ENCODE measurements around the gene TGFBRAP1. TPM values are rescaled to one million over a fixed set of nuclear protein-coding genes. Genes with fewer than 3 reads are reported as not detected.

The TGFBRAP1 gene
- total RNA-seq, 2 donors from 2014 or later: 15.5 to 17.4 TPM

GRCh38 chr2:105358593-105358992 lies 29.1 kb upstream of the TGFBRAP1 start:
- Mint-ChIP-seq H3K36me3 (ENCODE audit: low read depth) (peaks cover 45% of the 10 kb centered on the region), H3K4me3 (no peak overlapping the region), H3K27me3 (ENCODE audit: insufficient read depth) (no peaks in the 10 kb centered on the region), H3K4me1 (no peaks in the 10 kb centered on the region), H3K9me3 (no peaks in the 10 kb centered on the region), H3K27ac (no peak overlapping the region)
- Histone ChIP-seq H3K4me1 (ENCODE audit: control insufficient read depth, insufficient read depth, low read length) (no peaks in the 10 kb centered on the region), H3K27me3 (ENCODE audit: control insufficient read depth, insufficient read depth, low read length, poor library complexity, severe bottlenecking) (no peaks in the 10 kb centered on the region), H3K27ac (ENCODE audit: low read depth, low read length) (no peak overlapping the region), H3K36me3 (ENCODE audit: control insufficient read depth, insufficient read depth, low read length) (peaks cover 59% of the 10 kb centered on the region), H3K9me3 (ENCODE audit: control insufficient read depth, low read length) (no peaks in the 10 kb centered on the region), H3K4me3 (ENCODE audit: low read length) (no peak overlapping the region), H3K9ac (ENCODE audit: extremely low read depth, low read length, poor library complexity, severe bottlenecking) (no peak overlapping the region)
- TF ChIP-seq, protein P1, sequence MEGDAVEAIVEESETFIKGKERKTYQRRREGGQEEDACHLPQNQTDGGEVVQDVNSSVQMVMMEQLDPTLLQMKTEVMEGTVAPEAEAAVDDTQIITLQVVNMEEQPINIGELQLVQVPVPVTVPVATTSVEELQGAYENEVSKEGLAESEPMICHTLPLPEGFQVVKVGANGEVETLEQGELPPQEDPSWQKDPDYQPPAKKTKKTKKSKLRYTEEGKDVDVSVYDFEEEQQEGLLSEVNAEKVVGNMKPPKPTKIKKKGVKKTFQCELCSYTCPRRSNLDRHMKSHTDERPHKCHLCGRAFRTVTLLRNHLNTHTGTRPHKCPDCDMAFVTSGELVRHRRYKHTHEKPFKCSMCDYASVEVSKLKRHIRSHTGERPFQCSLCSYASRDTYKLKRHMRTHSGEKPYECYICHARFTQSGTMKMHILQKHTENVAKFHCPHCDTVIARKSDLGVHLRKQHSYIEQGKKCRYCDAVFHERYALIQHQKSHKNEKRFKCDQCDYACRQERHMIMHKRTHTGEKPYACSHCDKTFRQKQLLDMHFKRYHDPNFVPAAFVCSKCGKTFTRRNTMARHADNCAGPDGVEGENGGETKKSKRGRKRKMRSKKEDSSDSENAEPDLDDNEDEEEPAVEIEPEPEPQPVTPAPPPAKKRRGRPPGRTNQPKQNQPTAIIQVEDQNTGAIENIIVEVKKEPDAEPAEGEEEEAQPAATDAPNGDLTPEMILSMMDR (conservative IDR thresholded peaks at IDR 0.05): no peak
- DNase-seq: no peak
- WGBS, 2 experiments (ENCODE audit: insufficient coverage in 1 of 2, insufficient read length in 1 of 2): 91 to 94% methylated on average over 5 to 6 of the region's 6 CpGs

- Mint-ChIP-seq H3K36me3 (ENCODE audit: low read depth) (peaks cover 53% of the 10 kb centered on the region), H3K27ac (no peak overlapping the region), H3K4me3 (no peak overlapping the region), H3K4me1 (no peaks in the 10 kb centered on the region), H3K9me3 (no peaks in the 10 kb centered on the region), H3K27me3 (ENCODE audit: insufficient read depth) (no peaks in the 10 kb centered on the region)
- no peak overlapping the region for H3K9ac ChIP-seq (ENCODE audit: extremely low read depth, low read length, poor library complexity, severe bottlenecking)
- no peaks in the 10 kb centered on the region for H3K27me3 ChIP-seq (ENCODE audit: control insufficient read depth, insufficient read depth, low read length, poor library complexity, severe bottlenecking)
- H3K9me3 ChIP-seq (ENCODE audit: control insufficient read depth, low read length): no peaks in the 10 kb centered on the region
- H3K36me3 ChIP-seq (ENCODE audit: control insufficient read depth, insufficient read depth, low read length): peaks cover 63% of the 10 kb centered on the region
- H3K27ac ChIP-seq (ENCODE audit: low read depth, low read length): no peak overlapping the region
- TF ChIP-seq, protein P1 (conservative IDR thresholded peaks at IDR 0.05): no peak
- no peak overlapping the region for H3K4me3 ChIP-seq (ENCODE audit: low read length)
- WGBS, 2 experiments (ENCODE audit: insufficient coverage in 1 of 2, insufficient read length in 1 of 2): 100% methylated on average over 1 of the region's 1 CpG
- no peaks in the 10 kb centered on the region for H3K4me1 ChIP-seq (ENCODE audit: control insufficient read depth, insufficient read depth, low read length)
- DNase-seq: no peak
Measured at GRCh38 chr2:105357122-105357521, 27.6 kb upstream of the TGFBRAP1 start.

- H3K36me3 ChIP-seq (ENCODE audit: control insufficient read depth, insufficient read depth, low read length): peaks cover 92% of the 10 kb centered on the region
- no peak overlapping the region for H3K27ac Mint-ChIP-seq
Measured at GRCh38 chr2:105344704-105345345, 15.3 kb upstream of the TGFBRAP1 start.

More at GRCh38 chr2:105344704-105345345, 15.3 kb upstream of the TGFBRAP1 start:
- Histone ChIP-seq H3K4me3 (ENCODE audit: low read length) (no peak overlapping the region), H3K27me3 (ENCODE audit: control insufficient read depth, insufficient read depth, low read length, poor library complexity, severe bottlenecking) (no peaks in the 10 kb centered on the region), H3K9me3 (ENCODE audit: control insufficient read depth, low read length) (no peaks in the 10 kb centered on the region), H3K9ac (ENCODE audit: extremely low read depth, low read length, poor library complexity, severe bottlenecking) (no peak overlapping the region), H3K4me1 (ENCODE audit: control insufficient read depth, insufficient read depth, low read length) (no peaks in the 10 kb centered on the region), H3K27ac (ENCODE audit: low read depth, low read length) (no peak overlapping the region)
- TF ChIP-seq, protein P1 (conservative IDR thresholded peaks at IDR 0.05): peak; percentile 67
- no peak for DNase-seq
- Mint-ChIP-seq H3K9me3 (no peaks in the 10 kb centered on the region), H3K4me1 (no peaks in the 10 kb centered on the region), H3K36me3 (ENCODE audit: low read depth) (peaks cover 64% of the 10 kb centered on the region), H3K4me3 (no peak overlapping the region), H3K27me3 (ENCODE audit: insufficient read depth) (no peaks in the 10 kb centered on the region)
- 96 to 100% methylated on average over 1 to 4 of the region's 4 CpGs for WGBS, 2 experiments (ENCODE audit: insufficient coverage in 1 of 2, insufficient read length in 1 of 2)
